GM18508 (cell line): ENCODE measurements around the gene DNAAF5.

Experiments
- ATAC-seq: cut with Tn5 transposase; IDR thresholded peaks from one replicate; pipeline ENCODE4 v1.9.1; 2021; ENCODE audit warnings: moderate number of reproducible peaks; ENCODE audit not compliant: insufficient read depth, unreplicated experiment

The DNAAF5 gene

DNA sequence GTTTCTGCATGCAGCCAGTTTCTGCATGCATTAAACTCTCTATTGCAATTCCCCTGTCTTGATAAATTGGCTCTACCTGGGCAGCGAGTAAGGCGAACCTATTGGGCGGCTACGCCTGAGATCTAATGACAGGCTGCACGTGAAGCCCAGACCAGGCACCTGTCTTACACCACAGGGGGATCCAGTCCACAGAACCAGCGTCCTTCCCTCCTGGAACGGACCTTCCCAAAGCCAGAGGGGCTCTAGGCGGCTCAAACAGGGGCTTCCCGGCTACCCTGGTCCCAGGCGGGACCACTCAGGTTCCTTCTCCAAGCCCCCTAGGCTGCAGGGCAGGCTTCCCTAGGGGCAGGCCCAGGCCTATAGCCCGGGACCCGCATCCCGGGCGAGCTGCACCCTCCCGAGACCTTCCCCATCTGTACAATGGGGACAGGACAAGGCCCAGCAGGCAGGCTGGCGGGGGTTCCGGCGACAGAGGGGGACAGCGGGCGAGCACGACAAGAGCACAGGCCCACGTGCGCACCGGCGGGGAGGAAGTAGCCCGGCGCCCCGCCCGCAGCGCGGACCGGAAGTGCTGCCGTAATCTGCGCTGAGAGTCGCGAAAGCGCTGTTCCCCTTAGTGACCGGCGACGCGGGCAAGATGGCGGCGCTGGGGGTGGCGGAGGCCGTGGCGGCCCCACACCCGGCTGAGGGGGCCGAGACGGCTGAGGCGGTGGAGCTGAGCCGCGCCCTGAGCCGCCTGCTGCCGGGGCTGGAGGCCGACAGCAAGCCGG, at the start of gene DNAAF5:
Gene DNAAF5, plus strand, starts transcription at position 616 of the 770 bp plus-strand sequence. Its CDS starts 22 bp downstream, at position 638.
- peak; percentile 63 for ATAC-seq

DNA sequence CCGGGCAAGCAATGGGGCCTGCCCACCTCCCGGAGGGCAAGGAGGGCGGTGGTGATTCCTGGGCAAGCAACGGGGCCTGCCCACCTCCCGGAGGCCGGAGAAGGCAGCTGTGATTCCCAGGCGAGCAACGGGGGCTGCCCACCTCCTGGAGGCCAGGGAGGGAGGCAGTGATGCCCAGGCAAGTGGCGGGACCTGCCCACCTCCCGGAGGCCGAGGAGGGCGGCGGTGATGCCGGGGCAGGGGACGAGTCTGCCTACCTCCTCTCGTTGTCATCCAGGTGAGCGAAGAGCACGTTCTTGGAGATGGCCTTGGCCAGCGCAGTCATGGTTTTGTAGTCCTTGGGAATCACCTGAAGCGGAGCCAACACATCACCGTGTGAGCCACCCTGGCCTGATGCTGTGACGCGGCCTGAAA, 49.5 kb upstream of the DNAAF5 start:
- no peak for ATAC-seq

DNA sequence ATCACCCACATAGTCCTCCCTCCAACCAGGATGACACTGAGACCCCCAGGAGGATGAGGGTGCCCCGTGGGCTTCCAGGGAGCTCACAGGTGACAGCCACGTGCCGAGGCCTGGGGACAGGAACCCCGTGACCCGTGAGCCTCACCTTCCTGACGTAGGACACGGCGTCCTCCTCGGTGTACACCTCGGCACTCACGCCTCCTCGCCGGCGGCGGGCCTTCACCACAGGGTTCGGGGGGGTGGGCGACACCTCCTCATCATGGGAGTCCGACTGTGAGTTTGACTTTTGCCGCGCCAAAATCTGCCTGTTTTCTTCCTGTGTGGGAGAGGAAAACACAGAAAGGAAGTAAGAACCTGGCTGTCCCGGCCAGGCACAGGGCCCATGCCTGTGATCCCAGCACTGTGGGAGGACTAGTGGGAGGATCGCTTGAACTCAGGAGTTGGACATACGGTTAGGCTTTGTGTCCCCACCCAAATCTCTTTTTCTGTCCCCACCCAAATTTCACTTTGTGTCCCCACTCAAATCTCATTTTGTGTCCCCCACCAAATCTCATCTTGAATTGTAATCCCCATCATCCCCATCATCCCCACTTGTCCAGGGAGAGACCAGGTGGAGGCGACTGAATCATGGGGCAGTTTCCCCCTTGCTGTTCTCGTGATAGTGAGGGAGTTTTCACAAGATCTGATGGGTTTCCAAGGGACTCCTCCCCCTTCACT, 45.9 kb upstream of the DNAAF5 start:
- no peak for ATAC-seq

DNA sequence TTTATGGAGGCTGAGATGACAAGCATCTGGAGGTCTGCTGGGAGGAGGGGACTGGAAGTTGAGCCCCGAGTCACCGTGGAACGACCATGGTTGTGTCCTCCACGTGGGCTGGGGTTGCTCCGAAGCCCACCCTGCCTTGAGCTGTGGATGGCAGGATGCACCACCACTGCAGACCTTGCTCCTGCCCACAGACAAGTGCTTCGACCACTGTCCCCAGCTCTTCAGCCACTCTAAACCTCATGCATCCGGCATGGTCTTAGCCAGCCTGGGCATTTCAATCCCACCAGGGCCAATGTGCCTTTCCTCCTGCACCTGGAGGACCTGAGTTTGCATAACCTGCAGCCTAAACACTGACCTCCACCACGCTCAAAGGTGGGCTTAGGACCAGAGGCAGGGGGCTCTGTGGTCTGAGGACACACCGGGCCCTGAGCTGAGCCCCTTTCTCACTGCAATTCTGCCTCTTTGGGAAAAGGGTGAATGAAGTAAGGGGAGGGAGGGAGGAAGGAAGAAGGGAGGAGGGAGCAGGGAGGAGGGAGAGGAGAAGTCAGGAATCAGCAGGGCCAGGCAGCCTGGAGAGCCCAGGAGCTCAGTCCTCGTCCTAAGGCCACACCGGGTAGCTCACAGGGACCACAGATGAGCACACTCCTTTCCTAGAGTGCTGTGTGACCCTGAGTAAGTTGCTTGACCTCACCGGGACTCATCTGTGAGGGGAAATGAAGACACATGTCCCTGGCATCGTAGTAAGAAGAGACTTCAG, 44.8 kb upstream of the DNAAF5 start:
- no peak for ATAC-seq

DNA sequence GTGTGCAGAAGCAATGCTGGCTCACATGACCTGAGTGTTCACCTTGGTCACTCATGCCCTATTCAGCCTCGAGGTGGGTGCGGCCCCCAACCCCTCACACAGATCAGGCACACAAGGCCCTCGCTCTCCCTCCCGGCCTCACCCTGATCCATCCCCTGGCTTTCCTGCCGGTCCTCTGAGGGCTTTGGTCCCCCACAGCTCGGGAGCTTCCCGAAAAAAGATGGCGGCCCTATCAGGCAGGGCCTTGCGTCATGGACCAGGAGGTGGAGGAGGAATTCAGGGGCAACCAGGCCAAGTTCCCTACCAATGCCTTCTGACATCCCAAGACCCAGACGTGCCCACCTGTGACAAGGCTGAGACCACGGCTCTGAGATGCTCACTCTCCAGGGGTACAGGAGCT, 43.7 kb upstream of the DNAAF5 start:
- ATAC-seq, result no peak

DNA sequence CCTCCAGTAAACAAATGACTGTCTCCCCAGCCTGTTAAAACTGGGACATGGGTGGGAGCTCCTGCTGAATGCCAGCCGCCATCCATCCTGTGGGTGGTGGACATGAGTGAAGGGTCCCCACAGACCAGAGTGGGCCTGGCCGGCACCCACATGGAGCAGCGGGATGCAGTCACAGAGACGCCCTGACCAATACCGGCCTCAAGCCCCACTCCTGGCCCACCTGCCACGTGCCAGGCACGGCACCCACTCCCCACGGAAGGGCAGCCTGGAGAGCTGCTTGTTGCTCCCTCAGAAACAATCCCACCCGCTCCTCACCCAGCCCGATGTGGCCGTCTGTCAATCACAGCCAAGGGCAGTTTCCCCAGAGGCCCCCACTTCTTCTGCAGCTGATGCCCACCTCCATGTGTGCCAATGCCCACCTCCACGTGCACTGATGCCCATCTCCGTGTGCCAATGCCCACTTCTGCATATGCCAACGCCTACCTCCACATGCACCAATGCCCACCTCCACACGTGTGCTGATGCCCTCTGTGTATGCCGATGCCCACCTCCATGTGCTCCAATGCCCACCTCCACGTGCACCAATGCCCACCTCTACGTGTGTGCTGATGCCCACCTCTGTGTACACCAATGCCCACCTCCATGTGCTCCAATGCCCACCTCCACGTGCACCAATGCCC, 42.8 kb upstream of the DNAAF5 start:
- ATAC-seq, result no peak

DNA sequence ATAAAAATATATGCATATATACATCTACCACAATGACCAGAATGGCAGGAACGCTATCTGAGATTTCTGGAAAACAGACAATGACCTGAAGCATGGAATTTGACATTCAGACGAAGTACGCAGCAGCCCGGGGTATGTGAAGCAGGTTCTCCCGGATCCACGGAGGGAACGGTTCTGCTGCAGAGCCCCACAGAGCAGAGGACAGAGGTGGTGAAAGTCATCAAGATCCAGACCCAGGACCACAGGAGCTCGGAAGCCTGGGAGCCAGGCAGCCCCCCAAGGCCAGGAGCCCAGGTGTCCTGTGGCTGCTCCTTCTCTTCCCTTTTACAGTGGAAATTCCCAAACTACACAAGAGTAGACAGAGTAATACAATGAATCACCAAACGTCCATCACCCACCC, 42.1 kb upstream of the DNAAF5 start:
- no peak for ATAC-seq

DNA sequence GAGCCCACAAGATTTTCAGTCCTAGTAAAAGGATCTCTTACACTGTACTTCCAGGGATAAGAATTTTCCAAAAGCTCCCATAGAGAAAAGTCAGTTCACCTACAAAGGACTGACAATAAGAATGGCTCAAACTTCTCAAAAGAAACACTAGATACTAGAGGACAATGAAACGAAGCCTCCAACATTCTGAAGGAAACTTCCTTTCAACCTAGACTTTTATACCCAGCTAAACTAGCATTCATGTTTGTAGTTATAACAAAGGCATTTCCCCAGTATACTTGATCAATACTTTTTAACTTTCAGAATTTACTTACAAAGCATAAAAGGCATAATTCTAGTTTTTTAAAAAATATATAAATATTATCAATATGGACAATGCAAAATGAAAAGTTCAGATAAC, 41.0 kb upstream of the DNAAF5 start:
- no peak for ATAC-seq

DNA sequence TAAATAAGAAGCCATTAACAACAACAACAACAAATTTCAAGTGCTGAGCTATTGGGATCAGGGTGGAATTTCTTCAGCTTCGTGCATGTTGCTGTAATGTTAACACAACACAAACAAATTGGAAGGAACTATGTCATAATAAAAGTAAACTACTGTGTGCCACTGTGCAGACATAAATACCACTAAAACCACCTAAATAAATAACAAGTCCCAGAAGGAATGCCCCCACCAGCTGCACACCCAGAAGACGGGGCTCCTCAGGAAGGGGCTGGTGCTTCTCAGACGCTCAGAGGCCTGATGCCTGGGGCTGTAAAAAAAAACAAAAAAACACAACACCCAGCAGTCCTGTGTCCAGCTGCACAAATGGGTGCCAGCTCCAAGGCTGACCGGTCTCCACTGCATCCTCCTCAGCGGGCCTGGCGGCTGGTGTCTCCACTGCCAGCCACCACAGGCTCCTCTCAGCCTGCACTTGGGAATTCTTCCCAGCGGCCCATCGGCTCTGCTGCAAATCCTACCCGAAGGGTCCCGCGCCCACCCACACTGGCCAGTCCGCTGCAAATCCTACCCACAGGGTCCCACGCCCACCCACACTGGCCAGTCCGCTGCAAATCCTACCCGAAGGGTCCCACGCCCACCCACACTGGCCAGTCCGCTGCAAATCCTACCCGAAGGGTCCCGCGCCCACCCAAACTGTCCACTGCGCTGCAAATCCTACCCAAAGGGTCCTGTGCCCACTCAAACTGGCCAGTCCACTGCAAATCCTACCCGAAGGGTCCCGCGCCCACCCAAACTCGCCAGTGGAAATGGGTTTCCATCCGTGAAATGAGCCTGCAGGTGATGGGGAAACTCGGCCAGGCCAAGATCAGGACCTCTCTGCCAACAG, 35.8 kb upstream of the DNAAF5 start:
- no peak for ATAC-seq

DNA sequence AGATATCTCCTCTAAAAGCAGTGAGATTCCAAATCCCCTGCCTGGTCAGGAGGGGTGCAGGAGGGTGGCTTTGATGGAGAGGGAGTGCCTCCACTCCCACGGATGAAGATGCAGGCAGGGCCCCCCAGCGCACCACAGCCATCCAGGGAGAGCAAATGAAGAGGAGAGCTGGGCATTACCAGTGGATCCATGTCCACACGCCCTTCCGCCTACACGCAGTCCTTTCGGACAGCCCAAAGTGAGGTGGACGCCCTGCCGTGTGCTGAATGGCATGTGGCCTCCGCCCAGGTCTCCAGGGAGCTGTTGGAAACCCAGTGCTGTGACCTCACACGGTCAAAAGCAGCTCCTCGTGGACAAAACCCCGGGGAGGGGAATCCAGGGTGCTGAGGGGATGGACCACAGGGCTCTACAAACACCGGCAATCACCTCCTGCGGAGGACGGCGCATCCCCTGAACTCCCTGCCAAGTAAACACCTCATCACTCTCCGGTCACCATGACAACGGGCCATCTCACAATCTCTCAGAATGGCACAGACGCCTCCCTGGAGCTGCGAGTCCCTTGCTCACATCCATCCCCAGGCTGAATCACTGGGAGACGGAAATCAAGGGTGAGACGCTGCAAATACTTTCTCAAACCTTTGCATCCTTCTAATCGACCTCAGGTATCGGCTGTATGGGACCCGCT, 35.0 kb upstream of the DNAAF5 start:
- no peak for ATAC-seq

DNA sequence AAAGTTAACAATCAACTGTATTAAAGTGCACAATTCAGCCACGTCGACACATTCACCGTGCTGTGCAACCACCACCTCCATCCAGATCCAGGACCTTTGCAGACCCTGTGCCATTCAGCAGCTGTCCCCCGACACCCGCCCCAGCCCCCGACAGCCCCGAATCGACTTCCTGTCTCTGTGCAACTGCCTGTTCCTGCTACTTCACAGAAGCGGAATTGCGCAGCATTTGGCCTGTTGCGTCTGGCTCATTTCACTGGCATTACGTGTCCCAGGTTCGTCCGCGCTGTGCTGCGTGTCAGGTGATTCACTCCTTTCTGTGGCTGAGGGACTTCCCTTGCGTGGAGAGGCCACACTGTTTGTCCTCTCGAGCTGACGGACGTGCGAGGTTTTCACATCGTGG, 33.2 kb upstream of the DNAAF5 start:
- ATAC-seq, result no peak

DNA sequence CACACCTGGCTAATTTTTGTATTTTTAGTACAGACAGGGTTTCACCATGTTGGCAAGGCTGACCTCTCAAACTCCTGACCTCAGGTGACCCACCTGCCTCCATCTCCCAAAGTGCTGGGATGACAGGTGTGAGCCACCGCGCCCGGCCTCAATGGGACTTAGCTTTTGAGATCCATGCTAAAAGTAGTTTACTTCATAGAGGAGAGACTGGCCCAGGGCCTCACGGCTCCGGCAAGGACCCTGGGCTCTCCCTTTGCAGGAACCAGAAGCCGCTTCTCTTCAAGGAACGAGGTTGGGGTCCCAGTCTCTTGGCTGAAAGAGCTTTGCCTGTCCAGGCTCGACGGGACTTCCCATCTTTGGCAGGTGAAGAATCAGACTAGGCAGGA, 30.1 kb upstream of the DNAAF5 start:
- ATAC-seq, result no peak

DNA sequence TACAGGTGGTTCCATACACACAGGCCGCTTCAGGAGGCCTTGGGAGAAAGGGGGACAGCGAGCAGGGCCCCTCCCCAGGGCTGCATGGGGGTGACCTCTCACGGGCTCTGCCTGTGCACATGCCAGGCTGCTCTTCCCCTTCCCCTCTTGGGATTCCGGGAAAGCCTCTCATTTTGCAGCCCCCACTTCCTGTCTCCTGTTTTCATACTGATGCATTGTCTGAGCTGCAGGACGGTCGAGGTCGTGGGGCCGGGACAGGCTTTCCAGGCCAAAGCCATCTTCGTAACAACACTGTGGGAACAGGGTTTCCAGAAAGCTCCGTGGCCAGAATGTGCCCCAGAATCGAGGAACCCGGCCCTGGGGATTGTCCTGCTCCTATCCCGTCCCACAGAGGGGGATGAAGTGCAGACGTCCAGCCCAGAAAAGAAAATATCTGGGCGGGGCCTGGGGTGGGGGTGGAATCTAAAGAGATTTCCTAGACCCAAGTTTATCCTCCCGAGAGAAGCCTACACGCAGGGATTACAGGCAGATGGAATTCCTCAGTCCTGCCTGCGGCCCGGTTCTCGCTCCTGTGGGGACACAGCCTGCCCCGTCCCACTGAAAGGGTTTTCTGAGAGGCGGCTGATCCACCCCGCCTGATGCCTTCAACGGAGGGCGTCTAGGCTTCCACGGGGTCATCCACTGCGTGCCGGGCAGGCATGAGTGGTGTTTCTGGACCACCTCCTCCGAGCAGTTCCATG, 29.5 kb upstream of the DNAAF5 start:
- ATAC-seq, result no peak

DNA sequence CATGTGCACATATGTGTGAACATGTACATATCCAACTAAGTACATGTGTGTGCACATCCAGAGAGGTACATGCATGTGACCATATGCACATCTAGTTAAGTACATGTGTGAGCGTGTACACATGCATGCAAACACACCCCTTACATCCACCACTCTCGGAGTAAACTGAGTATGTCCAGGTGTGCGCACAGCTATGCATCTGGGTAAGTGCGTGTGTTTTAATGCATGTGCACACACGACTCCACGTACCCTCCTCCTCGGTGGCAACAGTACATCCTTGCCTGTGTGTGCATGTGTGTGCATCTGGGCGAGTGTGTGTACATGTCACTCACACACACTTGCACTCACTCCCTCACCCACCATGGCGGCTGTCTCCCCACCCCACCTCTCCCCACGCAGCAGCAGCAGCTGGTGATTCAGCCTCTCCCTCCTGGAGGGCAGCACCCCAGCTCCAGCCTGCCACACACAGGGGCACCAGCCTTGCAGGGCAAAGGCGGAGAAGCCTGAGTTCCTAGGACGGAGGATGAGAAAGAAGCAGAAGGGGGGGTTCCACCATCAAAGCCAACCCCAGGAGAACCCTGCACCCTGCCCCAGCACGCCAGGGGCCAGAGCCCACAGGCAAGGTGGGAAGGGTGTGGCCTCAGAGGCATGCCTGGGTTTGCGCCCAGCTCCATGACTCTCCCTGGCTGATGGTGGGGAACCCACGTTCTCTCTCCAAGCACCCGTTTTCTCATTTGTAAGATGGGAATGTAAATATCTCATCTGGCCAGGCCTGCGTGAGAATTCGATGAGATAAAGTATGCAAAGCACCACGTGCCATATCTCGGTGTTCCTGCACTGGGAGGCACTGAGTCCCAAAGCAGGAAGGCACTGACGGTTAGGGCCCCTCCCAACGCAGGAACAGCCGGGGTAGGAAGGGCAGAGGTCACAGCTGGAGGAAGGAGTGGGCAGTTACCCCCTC, 27.7 kb upstream of the DNAAF5 start:
- ATAC-seq, result no peak

DNA sequence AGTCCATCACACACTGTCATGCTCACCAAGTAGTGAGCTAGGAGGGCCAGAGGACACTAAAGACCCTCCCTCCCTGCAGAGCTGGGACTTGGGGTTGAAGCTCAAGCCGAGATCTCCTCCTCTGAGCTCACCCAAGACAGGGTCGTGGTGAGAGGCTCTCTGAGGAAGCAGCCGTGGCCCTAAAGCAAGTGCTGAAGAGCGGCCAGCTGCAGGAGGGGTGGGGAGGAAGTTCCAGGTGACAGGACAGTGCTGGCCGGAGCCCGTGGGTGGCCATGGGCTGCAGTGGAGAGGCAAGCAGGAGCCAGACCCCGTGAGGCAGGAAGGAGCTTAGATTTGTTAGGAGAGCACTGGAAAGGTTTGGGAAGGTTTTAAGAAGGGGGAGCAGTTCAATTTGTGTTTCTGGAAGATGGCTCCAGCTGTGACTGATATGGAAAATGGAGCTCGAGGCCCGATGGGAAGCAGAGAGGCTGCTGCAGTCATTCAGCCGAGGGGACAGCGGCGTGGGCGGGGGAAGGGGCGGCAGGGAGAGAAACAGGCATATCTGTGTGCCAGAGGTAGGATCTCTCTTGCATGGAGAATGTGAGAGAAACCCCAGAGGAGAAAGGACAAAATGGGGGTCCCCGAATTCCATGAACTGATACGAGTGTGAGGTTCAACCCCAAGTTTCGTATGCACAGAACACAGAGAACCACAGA, 26.9 kb upstream of the DNAAF5 start:
- ATAC-seq, result no peak

DNA sequence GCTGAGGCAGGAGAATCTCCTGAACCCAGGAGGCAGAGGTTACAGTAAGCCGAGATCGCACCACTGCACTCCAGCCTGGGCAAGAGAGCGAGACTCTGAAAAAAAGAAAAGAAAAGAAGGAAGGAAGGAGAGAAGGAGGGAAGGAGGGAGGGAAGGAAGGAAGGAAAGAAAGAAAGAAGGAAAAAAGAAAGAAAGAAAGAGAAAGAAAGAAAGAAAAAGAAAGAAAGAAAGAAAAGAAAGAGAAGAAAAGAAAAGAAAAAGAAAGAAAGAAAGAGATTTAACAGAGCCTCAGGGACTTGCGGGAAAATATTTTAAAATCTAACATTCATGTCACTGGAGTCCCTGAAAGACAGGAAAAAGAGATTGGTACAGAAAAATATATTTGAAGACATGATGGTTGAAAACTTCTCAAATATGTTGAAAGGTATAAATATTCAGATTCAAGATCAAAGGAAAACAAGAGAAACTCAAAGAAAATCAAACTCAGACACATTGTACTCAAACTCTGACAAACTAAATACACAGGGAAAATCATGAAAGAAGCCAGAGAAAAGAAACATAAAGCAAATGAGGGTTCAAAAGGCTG, 25.3 kb upstream of the DNAAF5 start:
- ATAC-seq, result no peak
